ENCODE results near the gene SLAMF9. TPM values are rescaled to one million over a fixed set of nuclear protein-coding genes. Genes with fewer than 3 reads are reported as not detected.
A peak's percentile ranks its signal among the peaks of the same experiment; 100 is the strongest.

Gene SLAMF9
- polyA plus RNA-seq, 1 donor (not counting 4 experiments of a cell fraction or from before 2014, with no cell fraction given) = 0.31 TPM

- DNase-seq (ENCODE audit: low read depth, low spot score) = no peak
- Histone ChIP-seq H3K27ac (ENCODE audit: control insufficient read depth, insufficient read depth, low read length) (no peak overlapping the region), H3K79me2 (ENCODE audit: control insufficient read depth, insufficient read depth, low read length) (peaks cover 45% of the 10 kb centered on the region), H3K9me3 (ENCODE audit: control insufficient read depth, low read depth, low read length) (no peaks in the 10 kb centered on the region), H4K20me1 (ENCODE audit: control insufficient read depth, extremely low read depth, insufficient read depth, low read length) (peaks cover 28% of the 10 kb centered on the region), H3K4me1 (ENCODE audit: control insufficient read depth, extremely low read depth, insufficient read depth, low read length) (peaks cover 85% of the 10 kb centered on the region), H3K4me3 (ENCODE audit: control insufficient read depth in 2 of 3, extremely low read depth in 1 of 3, insufficient read depth in 2 of 3, low read depth in 1 of 3, low read length in 3 of 3) (no peak overlapping the region), H3K9ac (ENCODE audit: control insufficient read depth, extremely low read depth, insufficient read depth, low read length) (peak overlapping the region; percentile 23), H3K9me1 (ENCODE audit: control insufficient read depth, extremely low read depth, insufficient read depth, low read length) (peaks cover 11% of the 10 kb centered on the region), H3K4me2 (ENCODE audit: control insufficient read depth, extremely low read depth, insufficient read depth, low read depth, low read length) (no peak overlapping the region), H3K27me3 (ENCODE audit: control insufficient read depth, extremely low read depth, insufficient read depth, low read length) (no peaks in the 10 kb centered on the region), H2AFZ (ENCODE audit: control insufficient read depth, low read length) (no peak overlapping the region), H3K36me3 (ENCODE audit: control insufficient read depth in 2 of 2, extremely low read depth in 1 of 2, insufficient read depth in 2 of 2, low read length in 2 of 2) (peaks cover 35 to 38% of the 10 kb centered on the region in 2 experiments)
- FAIRE-seq = no peak
- dilution Hi-C loops (cut with MboI; ENCODE audit: extremely low pct_ligation_motif_present, low sequenced_read_pairs) = no loop called here
- TF ChIP-seq CTCF (optimal IDR thresholded peaks at IDR 0.05 in 1 of 3, IDR thresholded peaks at IDR 0.05 in 1 of 3, conservative IDR thresholded peaks at IDR 0.05 in 1 of 3; ENCODE audit: extremely low read depth in 1 of 3, insufficient read depth in 2 of 3, low read length in 3 of 3) = no peak
- no peak for TF ChIP-seq EZH2 (IDR thresholded peaks at IDR 0.05; ENCODE audit: low read length)
These were observed 35.5 kb downstream of the SLAMF9 start for GRCh38 chr1:159918352-159919200.

- dilution Hi-C loops (cut with MboI; ENCODE audit: extremely low pct_ligation_motif_present, low sequenced_read_pairs) = no loop called here
- no peak overlapping the region for H3K4me3 ChIP-seq (ENCODE audit: control insufficient read depth in 2 of 3, extremely low read depth in 1 of 3, insufficient read depth in 2 of 3, low read depth in 1 of 3, low read length in 3 of 3)
- H3K4me1 ChIP-seq (ENCODE audit: control insufficient read depth, extremely low read depth, insufficient read depth, low read length) = peaks cover 83% of the 10 kb centered on the region
- peaks cover 11% of the 10 kb centered on the region for H3K9me1 ChIP-seq (ENCODE audit: control insufficient read depth, extremely low read depth, insufficient read depth, low read length)
- no peaks in the 10 kb centered on the region for H3K9me3 ChIP-seq (ENCODE audit: control insufficient read depth, low read depth, low read length)
- no peak overlapping the region for H2AFZ ChIP-seq (ENCODE audit: control insufficient read depth, low read length)
- peaks cover 25% of the 10 kb centered on the region for H4K20me1 ChIP-seq (ENCODE audit: control insufficient read depth, extremely low read depth, insufficient read depth, low read length)
- no peak for TF ChIP-seq CTCF (optimal IDR thresholded peaks at IDR 0.05 in 1 of 3, IDR thresholded peaks at IDR 0.05 in 1 of 3, conservative IDR thresholded peaks at IDR 0.05 in 1 of 3; ENCODE audit: extremely low read depth in 1 of 3, insufficient read depth in 2 of 3, low read length in 3 of 3)
- TF ChIP-seq EZH2 (IDR thresholded peaks at IDR 0.05; ENCODE audit: low read length) = no peak
- FAIRE-seq (peak; percentile 20), DNase-seq (ENCODE audit: low read depth, low spot score) (no peak)
- peak overlapping the region; percentile 33 for H3K9ac ChIP-seq (ENCODE audit: control insufficient read depth, extremely low read depth, insufficient read depth, low read length)
- H3K27ac ChIP-seq (ENCODE audit: control insufficient read depth, insufficient read depth, low read length) = peak overlapping the region; percentile 77
- H3K4me2 ChIP-seq (ENCODE audit: control insufficient read depth, extremely low read depth, insufficient read depth, low read depth, low read length) = peak overlapping the region; percentile 28
- H3K27me3 ChIP-seq (ENCODE audit: control insufficient read depth, extremely low read depth, insufficient read depth, low read length) = no peaks in the 10 kb centered on the region
- peaks cover 37% of the 10 kb centered on the region for H3K79me2 ChIP-seq (ENCODE audit: control insufficient read depth, insufficient read depth, low read length)
- H3K36me3 ChIP-seq (ENCODE audit: control insufficient read depth in 2 of 2, extremely low read depth in 1 of 2, insufficient read depth in 2 of 2, low read length in 2 of 2) = peaks cover 35 to 36% of the 10 kb centered on the region in 2 experiments
These were observed 36.3 kb downstream of the SLAMF9 start for GRCh38 chr1:159917533-159918351.
